ENCODE results near the gene SCFD2.

DNA sequence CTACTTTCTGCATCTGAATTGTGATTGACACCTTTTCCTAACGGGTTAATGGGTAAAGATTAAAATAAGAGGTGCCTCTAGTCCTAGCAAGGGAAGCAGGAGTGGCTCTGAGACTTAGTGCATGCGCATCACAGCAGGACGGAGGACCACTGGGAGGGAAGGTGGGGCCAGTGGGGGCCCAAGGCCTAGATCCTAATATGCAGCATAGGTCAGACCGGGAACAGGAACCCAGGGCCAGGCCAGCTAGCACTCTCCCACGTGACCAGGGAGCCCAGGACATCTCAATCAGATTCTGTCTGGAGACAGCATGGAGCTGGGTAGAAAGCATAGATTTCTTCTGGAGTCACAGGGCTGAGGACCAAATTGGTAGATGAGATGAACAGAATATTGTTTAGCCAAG is 448.0 kb downstream of the SCFD2 start:
- TF ChIP-seq POLR2A (IDR thresholded peaks at IDR 0.05), result no peak
- TF ChIP-seq, protein P1, sequence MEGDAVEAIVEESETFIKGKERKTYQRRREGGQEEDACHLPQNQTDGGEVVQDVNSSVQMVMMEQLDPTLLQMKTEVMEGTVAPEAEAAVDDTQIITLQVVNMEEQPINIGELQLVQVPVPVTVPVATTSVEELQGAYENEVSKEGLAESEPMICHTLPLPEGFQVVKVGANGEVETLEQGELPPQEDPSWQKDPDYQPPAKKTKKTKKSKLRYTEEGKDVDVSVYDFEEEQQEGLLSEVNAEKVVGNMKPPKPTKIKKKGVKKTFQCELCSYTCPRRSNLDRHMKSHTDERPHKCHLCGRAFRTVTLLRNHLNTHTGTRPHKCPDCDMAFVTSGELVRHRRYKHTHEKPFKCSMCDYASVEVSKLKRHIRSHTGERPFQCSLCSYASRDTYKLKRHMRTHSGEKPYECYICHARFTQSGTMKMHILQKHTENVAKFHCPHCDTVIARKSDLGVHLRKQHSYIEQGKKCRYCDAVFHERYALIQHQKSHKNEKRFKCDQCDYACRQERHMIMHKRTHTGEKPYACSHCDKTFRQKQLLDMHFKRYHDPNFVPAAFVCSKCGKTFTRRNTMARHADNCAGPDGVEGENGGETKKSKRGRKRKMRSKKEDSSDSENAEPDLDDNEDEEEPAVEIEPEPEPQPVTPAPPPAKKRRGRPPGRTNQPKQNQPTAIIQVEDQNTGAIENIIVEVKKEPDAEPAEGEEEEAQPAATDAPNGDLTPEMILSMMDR (IDR thresholded peaks at IDR 0.05), result no peak
